Body of pancreas (tissue), 4 donors: ENCODE measurements around the gene NUP98. TPM values are rescaled to one million over a fixed set of nuclear protein-coding genes. Genes with fewer than 3 reads are reported as not detected.

Source experiments
- ATAC-seq: fragments of 150-250 bp; one replicate; pipeline ENCODE4 v1.9.1; 2016
- DNase-seq, 4 donors: peaks; one replicate each; pipeline ENCODE4 v3.0.0-alpha.2; 2019
- H3K27ac ChIP-seq, 4 donors: fragments of 200-600 bp; sonication (generic); 1 replicate in 3 of 4; 2 replicates in 1 of 4; pipeline versions ENCODE4 v1.5.1 to v1.6.1; 2016 to 2019; ENCODE audit warnings: mild to moderate bottlenecking in 1 of 4, mixed read lengths in 1 of 4, moderate library complexity in 1 of 4
- H3K27me3 ChIP-seq, 2 donors: fragments of 200-600 bp; sonication (generic); one replicate each; pipeline ENCODE4 v1.6.0; 2016; ENCODE audit warnings: mild to moderate bottlenecking in 1 of 2
- H3K36me3 ChIP-seq, 2 donors: fragments of 200-600 bp; sonication (generic); replicated peaks in 1 of 2; 2 replicates each; pipeline ENCODE4 v1.5.1; 2016; ENCODE audit warnings: low read depth in 2 of 2; ENCODE audit not compliant: insufficient read depth in 1 of 2
- H3K4me1 ChIP-seq: fragments of 200-600 bp; sonication (generic); one replicate; pipeline ENCODE4 v1.6.0; 2016
- H3K4me3 ChIP-seq, 2 donors: fragments of 200-600 bp; sonication (generic); 1 replicate in 1 of 2; 2 replicates in 1 of 2; pipeline ENCODE4 v1.5.1; 2016 to 2019
- H3K9me3 ChIP-seq, 3 donors: fragments of 200-600 bp; sonication (generic); 1 replicate in 2 of 3; 2 replicates in 1 of 3; pipeline ENCODE4 v1.5.1; 2016
- CTCF ChIP-seq, 7 experiments: fragments of 450-650 bp in 4 of 7; fragments of 200-600 bp in 3 of 7; sonication (generic) in 3 of 7; IDR thresholded peaks; one replicate each; pipeline ENCODE4 v1.5.1; 2016 to 2019; ENCODE audit warnings: antibody characterized with exemption in 7 of 7
- POLR2A ChIP-seq, 3 donors: fragments of 450-650 bp; IDR thresholded peaks; one replicate each; pipeline ENCODE4 v1.6.1; 2016; ENCODE audit warnings: antibody characterized with exemption in 3 of 3, mild to moderate bottlenecking in 2 of 3
- WGBS, 2 donors: methylation state at CpG; one replicate each; pipeline ENCODE4 v1.1.5; 2017; 5-methylcytosine and 5-hydroxymethylcytosine counted together
- intact Hi-C: fragments of 100-400 bp; cut with DNase I; formaldehyde crosslinking; loops from one replicate; pipeline ENCODE4 v1.15.1; 2023
- total RNA-seq, 2 donors: library from RNA; depleted of rRNA; stranded (reverse); fragments of >200 nt; gene quantifications; one replicate each; pipeline ENCODE4 v1.1.0, GENCODE V29; 2016

Gene NUP98
- total RNA-seq, 2 donors from 2014 or later: 37.9 to 62.0 TPM

- no peaks in the 10 kb centered on the region for H3K27me3 ChIP-seq
- DNase-seq (no peak), ATAC-seq (no peak)
- no peak overlapping the region for H3K27ac ChIP-seq
- intact Hi-C loops: no loop called here
- TF ChIP-seq POLR2A (IDR thresholded peaks at IDR 0.05) (no peak), CTCF (IDR thresholded peaks at IDR 0.05) (no peak)
- 84 to 97% methylated on average over 7 of the region's 7 CpGs for WGBS, 2 donors
- H3K36me3 ChIP-seq: peaks cover 0 to 5% of the 10 kb centered on the region in 2 donors
- no peak overlapping the region for H3K4me3 ChIP-seq
- no peaks in the 10 kb centered on the region for H3K4me1 ChIP-seq
- H3K9me3 ChIP-seq: no peaks in the 10 kb centered on the region
Observed at GRCh38 chr11:3669128-3669527, 128.2 kb downstream of the NUP98 start.

- ATAC-seq (no peak), DNase-seq (no peak)
- Histone ChIP-seq H3K4me1 (no peaks in the 10 kb centered on the region), H3K9me3 (no peaks in the 10 kb centered on the region), H3K36me3 (peaks cover 0 to 1% of the 10 kb centered on the region in 2 donors), H3K4me3 (no peak overlapping the region), H3K27me3 (no peaks in the 10 kb centered on the region), H3K27ac (no peak overlapping the region)
- no peak for TF ChIP-seq CTCF (IDR thresholded peaks at IDR 0.05)
- TF ChIP-seq POLR2A (IDR thresholded peaks at IDR 0.05): no peak
- WGBS, 2 donors: 95 to 97% methylated on average over 24 to 62 of the region's 89 CpGs
- intact Hi-C loops: no loop called here
Observed at GRCh38 chr11:3667149-3668035, 130.0 kb downstream of the NUP98 start.

- whole genome bisulfite sequencing, 2 donors: 83 to 94% methylated on average over 6 to 17 of the region's 17 CpGs
- no peak overlapping the region for H3K27ac ChIP-seq
- peaks cover 0 to under 1% of the 10 kb centered on the region in 2 donors for H3K36me3 ChIP-seq
- no peak for ATAC-seq
- H3K4me1 ChIP-seq: no peaks in the 10 kb centered on the region
- H3K4me3 ChIP-seq: no peak overlapping the region
- H3K9me3 ChIP-seq: no peaks in the 10 kb centered on the region
- no peak for DNase-seq
- H3K27me3 ChIP-seq: no peaks in the 10 kb centered on the region
- TF ChIP-seq POLR2A (IDR thresholded peaks at IDR 0.05) (no peak), CTCF (IDR thresholded peaks at IDR 0.05) (no peak)
- intact Hi-C loops: no loop called here
Observed at GRCh38 chr11:3666023-3666530, 131.3 kb downstream of the NUP98 start.

- DNase-seq: no peak
- Histone ChIP-seq H3K27ac (no peak overlapping the region), H3K4me1 (no peaks in the 10 kb centered on the region), H3K27me3 (no peaks in the 10 kb centered on the region), H3K9me3 (no peaks in the 10 kb centered on the region), H3K36me3 (no peaks in the 10 kb centered on the region), H3K4me3 (no peak overlapping the region)
- ATAC-seq: no peak
- intact Hi-C loops: no loop called here
- 80 to 94% methylated on average over 6 of the region's 6 CpGs for WGBS, 2 donors
- TF ChIP-seq POLR2A (IDR thresholded peaks at IDR 0.05) (no peak), CTCF (IDR thresholded peaks at IDR 0.05) (no peak)
Observed at GRCh38 chr11:3665336-3666022, 131.9 kb downstream of the NUP98 start.
